Erythroblast (primary cell): ENCODE measurements around the gene IL2RA.

Experiments
- GATA1 ChIP-seq: IDR thresholded peaks from 2 replicates; pipeline ENCODE4 v1.6.1; 2011; ENCODE audit warnings: low read depth, mild to moderate bottlenecking, control low read depth, low read length, moderate library complexity
- POLR2A ChIP-seq: IDR thresholded peaks from 2 replicates; pipeline ENCODE4 v1.6.1; 2011; ENCODE audit warnings: mild to moderate bottlenecking, low read length

DNA sequence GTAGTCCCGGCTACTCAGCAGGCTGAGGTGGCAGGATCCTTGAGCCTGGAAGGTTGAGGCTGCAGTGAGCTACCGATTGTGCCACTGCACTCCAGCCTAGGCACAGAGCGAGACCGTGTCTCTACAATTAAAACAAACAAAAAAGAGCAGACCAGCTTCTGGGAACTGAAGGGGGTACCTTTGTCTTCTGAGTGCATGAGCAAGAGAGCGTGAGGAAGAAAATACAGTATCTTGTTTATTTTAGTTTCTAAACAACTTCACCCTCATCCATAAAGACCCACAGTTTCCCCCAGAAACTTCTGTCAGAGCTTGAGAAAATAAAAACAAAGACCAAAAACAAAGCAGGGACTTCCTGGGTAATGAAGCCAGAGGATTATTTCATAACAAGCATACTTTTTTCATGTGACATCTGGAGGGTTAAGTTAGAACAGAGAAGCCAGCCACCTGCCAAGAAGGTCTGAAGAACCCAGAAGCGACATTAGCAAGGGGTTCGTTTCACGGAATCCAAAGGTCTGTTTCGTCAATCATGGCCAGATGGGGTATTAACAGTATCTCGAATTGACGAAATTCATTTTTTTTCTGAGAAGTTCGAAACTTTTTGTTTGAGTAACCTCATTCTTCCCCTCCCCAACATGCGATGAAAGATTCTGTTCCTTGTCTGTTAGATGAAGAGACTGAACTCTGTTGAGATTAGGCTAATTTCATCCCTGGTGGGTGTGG lies 10.2 kb upstream of the IL2RA start:
- TF ChIP-seq POLR2A: no peak
- no peak for TF ChIP-seq GATA1
